Measurements from ENCODE around the gene HOXD3. TPM values are rescaled to one million over a fixed set of nuclear protein-coding genes. Genes with fewer than 3 reads are reported as not detected.

Gene HOXD3
- polyA plus RNA-seq, 1 donor (not counting 4 experiments of a cell fraction or from before 2014, with no cell fraction given), result not detected

DNA sequence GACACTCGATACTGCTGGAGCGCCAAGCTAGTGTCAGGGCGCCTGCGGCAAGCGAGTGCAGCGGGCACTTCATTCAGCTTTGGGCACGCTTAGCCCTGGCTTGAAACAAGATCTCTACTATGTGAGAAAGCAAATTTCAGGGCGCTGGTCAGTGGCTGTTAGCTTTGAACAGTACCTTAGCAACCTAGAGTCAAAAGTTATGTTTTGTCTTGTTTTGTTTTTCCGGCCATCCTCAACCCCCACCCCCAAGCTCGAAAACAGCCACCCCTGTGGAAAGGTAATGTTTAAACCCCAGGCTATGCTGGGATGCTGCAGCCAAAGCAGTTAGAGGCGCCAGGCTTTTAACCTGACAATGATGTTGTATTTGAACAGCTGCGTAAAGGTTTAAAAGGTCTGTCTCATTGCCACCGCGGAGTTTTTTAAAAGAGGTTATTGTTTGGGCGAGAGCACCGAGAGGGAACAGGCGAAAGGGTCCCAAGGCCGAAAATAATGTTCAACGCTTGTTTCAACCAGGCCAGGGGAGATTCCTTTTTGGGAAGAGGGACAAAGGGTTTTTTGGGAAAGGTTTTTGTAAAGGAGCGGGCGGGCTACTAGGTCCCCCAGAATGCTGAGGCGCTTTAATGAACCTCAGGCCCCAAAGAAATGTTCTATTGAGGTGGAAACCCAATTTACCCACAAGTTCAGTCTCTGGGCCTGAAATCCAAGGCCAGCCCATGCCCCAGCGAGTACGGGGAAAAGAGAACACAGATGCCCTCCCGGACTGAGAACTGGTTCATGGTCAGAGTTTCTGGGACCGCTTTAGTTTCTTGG lies 42.8 kb upstream of the HOXD3 start:
- Histone ChIP-seq H3K9me1 (ENCODE audit: control insufficient read depth, extremely low read depth, insufficient read depth, low read length) (no peaks in the 10 kb centered on the region), H3K4me2 (ENCODE audit: control insufficient read depth, extremely low read depth, insufficient read depth, low read depth, low read length) (no peak overlapping the region), H3K4me1 (ENCODE audit: control insufficient read depth, extremely low read depth, insufficient read depth, low read length) (no peaks in the 10 kb centered on the region), H2AFZ (ENCODE audit: control insufficient read depth, low read length) (no peak overlapping the region), H3K4me3 (ENCODE audit: control insufficient read depth in 2 of 3, extremely low read depth in 1 of 3, insufficient read depth in 2 of 3, low read depth in 1 of 3, low read length in 3 of 3) (no peak overlapping the region), H3K9me3 (ENCODE audit: control insufficient read depth, low read depth, low read length) (peaks cover 4% of the 10 kb centered on the region), H3K36me3 (ENCODE audit: control insufficient read depth in 2 of 2, extremely low read depth in 1 of 2, insufficient read depth in 2 of 2, low read length in 2 of 2) (no peaks in the 10 kb centered on the region), H3K9ac (ENCODE audit: control insufficient read depth, extremely low read depth, insufficient read depth, low read length) (no peak overlapping the region), H3K27ac (ENCODE audit: control insufficient read depth, insufficient read depth, low read length) (no peak overlapping the region), H3K79me2 (ENCODE audit: control insufficient read depth, insufficient read depth, low read length) (no peaks in the 10 kb centered on the region), H4K20me1 (ENCODE audit: control insufficient read depth, extremely low read depth, insufficient read depth, low read length) (peaks cover 2% of the 10 kb centered on the region), H3K27me3 (ENCODE audit: control insufficient read depth, extremely low read depth, insufficient read depth, low read length) (peaks cover 98% of the 10 kb centered on the region)
- TF ChIP-seq EZH2 (IDR thresholded peaks at IDR 0.05; ENCODE audit: low read length), result peak; percentile 25
- TF ChIP-seq, protein P1, sequence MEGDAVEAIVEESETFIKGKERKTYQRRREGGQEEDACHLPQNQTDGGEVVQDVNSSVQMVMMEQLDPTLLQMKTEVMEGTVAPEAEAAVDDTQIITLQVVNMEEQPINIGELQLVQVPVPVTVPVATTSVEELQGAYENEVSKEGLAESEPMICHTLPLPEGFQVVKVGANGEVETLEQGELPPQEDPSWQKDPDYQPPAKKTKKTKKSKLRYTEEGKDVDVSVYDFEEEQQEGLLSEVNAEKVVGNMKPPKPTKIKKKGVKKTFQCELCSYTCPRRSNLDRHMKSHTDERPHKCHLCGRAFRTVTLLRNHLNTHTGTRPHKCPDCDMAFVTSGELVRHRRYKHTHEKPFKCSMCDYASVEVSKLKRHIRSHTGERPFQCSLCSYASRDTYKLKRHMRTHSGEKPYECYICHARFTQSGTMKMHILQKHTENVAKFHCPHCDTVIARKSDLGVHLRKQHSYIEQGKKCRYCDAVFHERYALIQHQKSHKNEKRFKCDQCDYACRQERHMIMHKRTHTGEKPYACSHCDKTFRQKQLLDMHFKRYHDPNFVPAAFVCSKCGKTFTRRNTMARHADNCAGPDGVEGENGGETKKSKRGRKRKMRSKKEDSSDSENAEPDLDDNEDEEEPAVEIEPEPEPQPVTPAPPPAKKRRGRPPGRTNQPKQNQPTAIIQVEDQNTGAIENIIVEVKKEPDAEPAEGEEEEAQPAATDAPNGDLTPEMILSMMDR (optimal IDR thresholded peaks at IDR 0.05 in 1 of 3, IDR thresholded peaks at IDR 0.05 in 1 of 3, conservative IDR thresholded peaks at IDR 0.05 in 1 of 3; ENCODE audit: extremely low read depth in 1 of 3, insufficient read depth in 2 of 3, low read length in 3 of 3), result no peak
- DNase-seq (ENCODE audit: low read depth, low spot score) (no peak), FAIRE-seq (no peak)
- dilution Hi-C loops (cut with MboI; ENCODE audit: extremely low pct_ligation_motif_present, low sequenced_read_pairs), result no loop called here

DNA sequence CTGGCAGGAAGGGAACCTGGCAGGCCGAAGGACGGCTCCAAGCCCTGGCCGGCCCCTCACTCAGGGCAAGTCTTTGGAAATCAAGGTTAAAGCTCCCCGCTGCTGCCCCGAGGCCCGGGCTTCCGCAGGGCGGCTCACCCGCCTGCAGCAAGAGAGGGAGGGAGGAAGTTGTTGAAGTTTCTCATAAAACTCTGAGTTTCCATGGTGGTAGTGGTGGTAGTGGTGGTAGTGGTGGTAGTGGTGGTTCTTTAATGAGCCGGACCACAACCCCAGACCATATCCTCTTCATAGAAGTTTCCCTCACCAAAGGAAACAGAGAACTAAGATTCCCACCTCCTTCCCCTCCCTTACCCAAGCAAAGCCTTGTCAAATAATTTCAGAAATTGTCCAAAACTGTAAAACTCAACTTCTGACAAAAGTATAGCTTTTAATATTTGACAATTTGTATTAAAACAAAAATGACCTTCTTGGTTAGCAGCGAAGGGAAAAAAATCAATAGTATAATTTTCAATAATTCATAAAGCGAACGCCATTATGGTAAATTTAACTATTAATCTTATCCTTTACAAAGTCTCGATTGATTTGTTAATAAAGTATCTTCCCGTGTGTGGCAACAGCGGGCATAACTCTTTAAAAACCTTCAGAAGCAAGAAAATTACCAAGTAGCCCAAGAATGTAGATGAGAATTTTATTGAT lies 42.0 kb upstream of the HOXD3 start:
- Histone ChIP-seq H3K4me3 (ENCODE audit: control insufficient read depth in 2 of 3, extremely low read depth in 1 of 3, insufficient read depth in 2 of 3, low read depth in 1 of 3, low read length in 3 of 3) (no peak overlapping the region), H3K4me2 (ENCODE audit: control insufficient read depth, extremely low read depth, insufficient read depth, low read depth, low read length) (no peak overlapping the region), H3K9me1 (ENCODE audit: control insufficient read depth, extremely low read depth, insufficient read depth, low read length) (no peaks in the 10 kb centered on the region), H4K20me1 (ENCODE audit: control insufficient read depth, extremely low read depth, insufficient read depth, low read length) (peaks cover 2% of the 10 kb centered on the region), H3K9ac (ENCODE audit: control insufficient read depth, extremely low read depth, insufficient read depth, low read length) (no peak overlapping the region), H3K79me2 (ENCODE audit: control insufficient read depth, insufficient read depth, low read length) (no peaks in the 10 kb centered on the region), H3K4me1 (ENCODE audit: control insufficient read depth, extremely low read depth, insufficient read depth, low read length) (no peaks in the 10 kb centered on the region), H3K9me3 (ENCODE audit: control insufficient read depth, low read depth, low read length) (peaks cover 4% of the 10 kb centered on the region), H3K36me3 (ENCODE audit: control insufficient read depth in 2 of 2, extremely low read depth in 1 of 2, insufficient read depth in 2 of 2, low read length in 2 of 2) (no peaks in the 10 kb centered on the region), H2AFZ (ENCODE audit: control insufficient read depth, low read length) (no peak overlapping the region), H3K27me3 (ENCODE audit: control insufficient read depth, extremely low read depth, insufficient read depth, low read length) (peaks cover 97% of the 10 kb centered on the region), H3K27ac (ENCODE audit: control insufficient read depth, insufficient read depth, low read length) (no peak overlapping the region)
- DNase-seq (ENCODE audit: low read depth, low spot score), result no peak
- TF ChIP-seq, protein P1 (optimal IDR thresholded peaks at IDR 0.05 in 1 of 3, IDR thresholded peaks at IDR 0.05 in 1 of 3, conservative IDR thresholded peaks at IDR 0.05 in 1 of 3; ENCODE audit: extremely low read depth in 1 of 3, insufficient read depth in 2 of 3, low read length in 3 of 3), result no peak
- TF ChIP-seq EZH2 (IDR thresholded peaks at IDR 0.05; ENCODE audit: low read length), result no peak
- dilution Hi-C loops (cut with MboI; ENCODE audit: extremely low pct_ligation_motif_present, low sequenced_read_pairs), result no loop called here
- FAIRE-seq, result no peak

Measured in keratinocyte (primary cell).